Coronary artery (tissue), 2 donors: ENCODE measurements around the gene FLACC1.
A peak's percentile ranks its signal among the peaks of the same experiment; 100 is the strongest.
"Not testable (repeated sequence)": the region's sequence is repeated elsewhere in the genome, so short reads cannot be mapped to it uniquely, and the experiment has no call there.

ENCODE experiments used
- DNase-seq: peaks from one replicate; pipeline ENCODE4 v3.0.0-alpha.2; 2017; ENCODE audit warnings: low spot score
- H3K27ac ChIP-seq, 2 donors: fragments of 200-600 bp; sonication (generic); one replicate each; pipeline ENCODE4 v1.5.1; 2016 to 2019
- H3K4me3 ChIP-seq: fragments of 200-600 bp; sonication (generic); 2 replicates; pipeline ENCODE4 v1.5.1; 2016; ENCODE audit warnings: mild to moderate bottlenecking, moderate library complexity
- CTCF ChIP-seq: fragments of 200-600 bp; sonication (generic); IDR thresholded peaks from one replicate; pipeline ENCODE4 v1.5.1; 2019; ENCODE audit warnings: antibody characterized with exemption

The FLACC1 gene

GRCh38 chr2:201242571-201243277, 114.4 kb downstream of the FLACC1 start:
- TF ChIP-seq CTCF = no peak
- Histone ChIP-seq H3K4me3 (no peak overlapping the region), H3K27ac (no peak overlapping the region)
- DNase-seq = no peak

DNA sequence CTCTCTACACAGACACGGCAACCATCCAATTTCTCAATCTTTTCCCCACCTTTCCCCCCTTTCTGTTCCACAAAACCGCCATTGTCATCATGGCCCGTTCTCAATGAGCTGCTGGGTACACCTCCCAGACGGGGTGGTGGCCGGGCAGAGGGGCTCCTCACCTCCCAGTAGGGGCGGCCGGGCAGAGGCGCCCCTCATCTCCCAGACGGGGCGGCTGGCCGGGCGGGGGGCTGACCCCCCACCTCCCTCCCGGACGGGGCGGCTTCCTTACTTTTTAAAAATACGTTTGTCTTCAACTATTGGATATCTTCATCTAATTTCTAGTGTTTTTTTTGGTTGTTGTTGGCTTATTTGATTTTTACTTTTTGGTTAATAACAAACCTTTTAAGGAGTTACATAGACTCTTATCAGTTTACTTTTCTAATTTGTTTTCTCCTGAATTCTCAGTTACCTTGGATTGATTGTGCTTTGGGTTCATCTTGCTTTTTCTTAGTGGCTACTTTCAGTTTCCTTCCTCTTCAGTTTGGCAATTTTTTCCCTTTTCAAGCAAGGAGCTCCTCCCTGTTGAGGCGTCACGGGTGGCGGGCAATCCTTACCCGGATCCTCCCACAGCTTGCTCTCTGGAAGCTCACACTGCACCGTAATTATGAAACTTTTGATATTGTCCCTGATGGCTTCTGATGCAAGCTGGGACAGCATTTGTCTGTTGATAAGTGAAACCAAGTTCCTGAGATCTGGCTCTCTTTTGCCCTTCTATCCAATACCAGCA, 117.8 kb downstream of the FLACC1 start:
- peak; percentile 84 for DNase-seq
- H3K4me3 ChIP-seq = not testable (repeated sequence)
- peak overlapping the region in 1 of 2 donors; percentile 57 for H3K27ac ChIP-seq
